Mesangial cell (primary cell): ENCODE results near the gene ZNF281. TPM values are rescaled to one million over a fixed set of nuclear protein-coding genes. Genes with fewer than 3 reads are reported as not detected.

ENCODE experiments used
- total RNA-seq: library from RNA; depleted of rRNA; stranded (reverse); fragments of >200 nt; gene quantifications from 2 replicates; pipeline ENCODE4 v1.2.3, GENCODE V29; 2015

The ZNF281 gene, protein sequence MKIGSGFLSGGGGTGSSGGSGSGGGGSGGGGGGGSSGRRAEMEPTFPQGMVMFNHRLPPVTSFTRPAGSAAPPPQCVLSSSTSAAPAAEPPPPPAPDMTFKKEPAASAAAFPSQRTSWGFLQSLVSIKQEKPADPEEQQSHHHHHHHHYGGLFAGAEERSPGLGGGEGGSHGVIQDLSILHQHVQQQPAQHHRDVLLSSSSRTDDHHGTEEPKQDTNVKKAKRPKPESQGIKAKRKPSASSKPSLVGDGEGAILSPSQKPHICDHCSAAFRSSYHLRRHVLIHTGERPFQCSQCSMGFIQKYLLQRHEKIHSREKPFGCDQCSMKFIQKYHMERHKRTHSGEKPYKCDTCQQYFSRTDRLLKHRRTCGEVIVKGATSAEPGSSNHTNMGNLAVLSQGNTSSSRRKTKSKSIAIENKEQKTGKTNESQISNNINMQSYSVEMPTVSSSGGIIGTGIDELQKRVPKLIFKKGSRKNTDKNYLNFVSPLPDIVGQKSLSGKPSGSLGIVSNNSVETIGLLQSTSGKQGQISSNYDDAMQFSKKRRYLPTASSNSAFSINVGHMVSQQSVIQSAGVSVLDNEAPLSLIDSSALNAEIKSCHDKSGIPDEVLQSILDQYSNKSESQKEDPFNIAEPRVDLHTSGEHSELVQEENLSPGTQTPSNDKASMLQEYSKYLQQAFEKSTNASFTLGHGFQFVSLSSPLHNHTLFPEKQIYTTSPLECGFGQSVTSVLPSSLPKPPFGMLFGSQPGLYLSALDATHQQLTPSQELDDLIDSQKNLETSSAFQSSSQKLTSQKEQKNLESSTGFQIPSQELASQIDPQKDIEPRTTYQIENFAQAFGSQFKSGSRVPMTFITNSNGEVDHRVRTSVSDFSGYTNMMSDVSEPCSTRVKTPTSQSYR
- total RNA-seq: 15.5 and 20.2 TPM in 2 replicates

DNA sequence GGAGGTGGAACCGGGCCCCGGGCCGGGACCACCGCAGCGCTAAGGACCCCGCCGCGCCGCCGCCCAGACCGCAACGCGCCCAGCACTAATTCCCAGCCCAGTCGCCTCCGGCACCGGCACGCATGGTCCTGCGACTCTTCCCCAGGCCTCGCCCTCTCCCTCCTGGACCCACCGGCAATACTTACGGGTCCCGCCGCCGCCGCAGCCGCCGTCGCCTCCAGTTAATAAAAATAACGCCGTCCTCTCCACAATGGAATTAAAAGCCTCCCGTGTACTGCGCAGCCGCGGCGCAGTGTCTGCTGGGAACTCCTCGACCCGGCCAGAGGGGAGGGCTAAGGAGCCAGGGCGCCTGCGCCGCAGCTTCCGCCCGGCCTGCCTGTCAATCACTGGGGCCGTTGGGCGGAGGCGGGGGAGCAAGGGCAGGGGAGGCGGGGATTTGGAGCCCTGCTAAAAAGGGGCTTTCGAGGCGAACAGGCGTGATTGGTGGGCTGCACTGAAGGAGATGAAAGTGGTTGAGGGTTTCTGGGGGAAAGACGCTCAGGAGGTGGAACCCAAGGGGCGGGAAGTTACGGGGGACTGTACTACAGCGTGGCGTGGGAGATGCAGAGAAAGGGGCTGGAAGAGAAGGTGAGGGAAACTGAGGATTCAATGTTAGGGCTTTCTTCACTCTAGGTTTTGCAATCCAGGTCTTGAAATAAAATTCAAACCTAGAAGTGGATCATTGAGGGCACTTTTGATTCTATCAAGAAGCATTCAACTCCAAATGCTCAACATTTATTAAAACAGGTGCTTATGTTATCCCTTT lies at the start of gene ZNF281:
ZNF281 (minus strand) TSS at position 276 of the 805 bp plus-strand sequence. CDS start 331 bp downstream, outside the sequence.

Other genes with a start within 250 kb of the ZNF281 start
- gene KIF14, start 210.7 kb upstream of the ZNF281 start, total RNA-seq: 0.63 and 13.9 TPM in 2 replicates